ENCODE measurements around the gene CEACAM19.
"Not testable (repeated sequence)": the region's sequence is repeated elsewhere in the genome, so short reads cannot be mapped to it uniquely, and the experiment has no call there.

CEACAM19 gene

DNA sequence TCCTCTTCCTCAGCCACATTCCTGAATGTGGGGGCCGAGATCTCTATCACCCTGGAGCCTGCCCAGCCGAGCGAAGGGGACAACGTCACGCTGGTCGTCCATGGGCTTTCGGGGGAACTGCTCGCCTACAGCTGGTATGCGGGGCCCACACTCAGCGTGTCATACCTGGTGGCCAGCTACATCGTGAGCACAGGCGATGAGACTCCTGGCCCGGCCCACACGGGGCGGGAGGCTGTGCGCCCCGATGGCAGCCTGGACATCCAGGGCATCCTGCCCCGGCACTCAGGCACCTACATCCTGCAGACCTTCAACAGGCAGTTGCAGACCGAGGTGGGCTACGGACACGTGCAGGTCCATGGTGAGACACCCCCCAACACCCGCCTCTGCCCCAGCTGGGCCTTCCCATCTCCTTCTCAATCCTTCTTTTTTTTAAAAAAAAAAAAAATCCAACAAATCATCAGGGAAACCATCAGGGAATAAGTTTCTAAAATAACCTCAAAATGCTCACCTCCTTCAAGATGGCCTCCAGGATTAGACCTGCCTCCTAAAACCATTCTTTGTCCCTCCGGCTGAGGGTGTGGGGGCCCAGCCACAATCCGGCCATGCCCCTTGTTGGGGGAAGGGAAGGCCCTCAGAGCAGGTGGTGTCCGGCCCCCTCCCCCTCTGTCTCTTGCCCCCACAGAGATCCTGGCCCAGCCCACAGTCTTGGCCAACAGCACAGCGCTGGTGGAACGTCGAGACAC lies 32.2 kb downstream of the CEACAM19 start:
- DNase-seq = no peak

DNA sequence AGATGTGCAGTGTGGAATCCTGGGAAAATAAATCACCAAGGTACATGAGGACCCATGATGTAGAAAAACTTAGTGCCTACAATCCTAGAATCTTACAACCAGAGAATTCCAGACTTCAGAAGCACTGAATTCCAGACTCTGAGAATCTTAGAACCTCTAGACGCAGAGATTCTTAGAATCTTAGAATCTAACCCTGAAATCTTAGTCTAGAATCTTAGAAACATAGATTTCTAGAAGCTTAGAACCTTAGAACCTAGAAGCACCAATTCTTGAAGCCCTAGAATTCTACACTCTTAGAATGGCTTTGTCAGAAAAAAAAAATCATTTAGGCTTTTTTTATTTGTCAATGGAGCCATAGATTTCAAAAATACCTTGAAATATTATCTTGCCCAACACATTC lies 33.7 kb downstream of the CEACAM19 start:
- no peak for DNase-seq

DNA sequence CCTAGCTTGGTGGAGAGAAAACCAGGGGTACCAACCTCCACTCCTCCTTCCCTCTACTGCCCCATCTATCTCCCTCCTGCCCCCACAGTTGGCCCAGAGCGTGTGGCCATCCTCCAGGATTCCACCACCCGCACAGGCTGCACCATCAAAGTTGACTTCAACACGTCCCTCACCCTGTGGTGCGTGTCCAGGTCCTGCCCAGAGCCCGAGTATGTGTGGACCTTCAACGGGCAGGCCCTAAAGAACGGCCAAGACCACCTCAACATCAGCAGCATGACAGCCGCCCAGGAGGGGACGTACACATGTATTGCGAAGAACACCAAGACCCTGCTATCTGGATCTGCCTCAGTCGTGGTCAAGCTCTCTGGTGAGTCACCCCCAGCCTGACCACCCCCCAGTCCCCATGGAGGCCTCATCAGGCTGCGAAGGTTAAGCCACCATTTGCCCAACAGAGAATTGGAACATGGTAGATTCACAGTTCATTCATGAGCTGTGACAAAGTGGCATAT lies 34.3 kb downstream of the CEACAM19 start:
- DNase-seq = no peak

DNA sequence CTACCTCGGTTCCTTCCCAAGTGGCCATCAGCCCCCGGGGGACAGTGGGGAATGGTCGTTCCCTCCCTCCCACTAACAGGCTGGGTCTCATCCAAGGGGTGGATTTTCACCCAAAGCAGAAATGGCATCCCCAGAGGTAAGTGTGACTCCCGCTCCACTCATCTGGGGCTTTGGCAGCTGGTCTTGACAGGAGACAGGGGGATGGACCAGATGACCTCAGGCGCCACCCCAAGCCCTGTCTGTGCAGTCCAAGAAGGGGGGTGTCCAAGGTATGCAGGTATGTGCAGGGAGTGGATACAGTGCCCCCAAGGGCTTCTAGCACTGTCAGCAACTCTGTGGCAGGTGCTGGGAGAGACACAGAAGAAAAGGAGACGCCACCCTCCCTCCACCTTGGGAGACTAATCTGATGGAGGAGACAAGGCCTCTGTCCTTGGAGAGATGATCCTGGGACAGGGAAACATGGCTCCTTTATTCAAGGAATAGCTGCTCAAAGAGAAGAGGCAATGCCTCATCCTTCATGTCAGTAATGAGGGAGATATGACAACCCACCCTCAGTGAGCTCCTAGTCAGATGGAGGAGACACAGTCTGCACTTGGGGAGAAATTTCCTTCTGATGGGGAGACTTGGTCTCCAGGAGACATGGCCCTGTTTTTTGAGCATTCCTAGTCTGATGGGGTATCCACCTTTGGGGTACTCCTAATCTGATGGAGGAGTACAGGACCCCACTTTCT lies 35.4 kb downstream of the CEACAM19 start:
- no peak for DNase-seq

DNA sequence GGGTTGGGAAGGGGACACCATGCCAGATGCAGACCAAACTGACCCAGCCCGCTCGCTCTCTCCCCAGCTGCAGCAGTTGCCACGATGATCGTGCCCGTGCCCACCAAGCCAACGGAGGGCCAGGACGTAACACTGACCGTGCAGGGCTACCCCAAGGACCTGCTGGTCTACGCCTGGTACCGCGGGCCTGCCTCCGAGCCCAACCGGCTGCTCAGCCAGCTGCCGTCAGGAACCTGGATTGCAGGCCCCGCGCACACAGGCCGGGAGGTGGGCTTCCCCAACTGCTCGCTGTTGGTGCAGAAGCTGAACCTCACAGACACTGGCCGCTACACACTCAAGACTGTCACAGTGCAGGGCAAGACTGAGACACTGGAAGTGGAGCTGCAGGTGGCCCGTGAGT lies 36.5 kb downstream of the CEACAM19 start:
- DNase-seq = no peak

DNA sequence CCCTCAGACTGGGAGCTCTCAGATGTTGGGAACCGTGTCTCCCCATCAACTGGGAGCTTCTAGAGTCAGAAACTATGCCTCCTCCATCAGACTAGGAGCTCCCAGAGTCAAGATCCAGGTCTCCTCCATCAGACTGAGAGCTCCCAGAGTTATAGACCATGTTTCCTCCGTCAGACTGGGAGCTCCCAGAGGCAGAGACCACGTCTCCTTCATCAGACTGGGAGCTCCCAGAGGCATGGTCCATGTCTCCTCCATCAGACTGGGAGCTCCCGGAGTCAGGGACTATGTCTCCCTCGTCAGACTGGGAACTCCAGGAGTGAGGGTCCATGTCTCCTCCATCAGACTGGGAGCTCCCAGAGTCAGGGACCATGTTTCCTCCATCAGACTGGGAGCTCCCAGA lies 37.7 kb downstream of the CEACAM19 start:
- DNase-seq = no peak

DNA sequence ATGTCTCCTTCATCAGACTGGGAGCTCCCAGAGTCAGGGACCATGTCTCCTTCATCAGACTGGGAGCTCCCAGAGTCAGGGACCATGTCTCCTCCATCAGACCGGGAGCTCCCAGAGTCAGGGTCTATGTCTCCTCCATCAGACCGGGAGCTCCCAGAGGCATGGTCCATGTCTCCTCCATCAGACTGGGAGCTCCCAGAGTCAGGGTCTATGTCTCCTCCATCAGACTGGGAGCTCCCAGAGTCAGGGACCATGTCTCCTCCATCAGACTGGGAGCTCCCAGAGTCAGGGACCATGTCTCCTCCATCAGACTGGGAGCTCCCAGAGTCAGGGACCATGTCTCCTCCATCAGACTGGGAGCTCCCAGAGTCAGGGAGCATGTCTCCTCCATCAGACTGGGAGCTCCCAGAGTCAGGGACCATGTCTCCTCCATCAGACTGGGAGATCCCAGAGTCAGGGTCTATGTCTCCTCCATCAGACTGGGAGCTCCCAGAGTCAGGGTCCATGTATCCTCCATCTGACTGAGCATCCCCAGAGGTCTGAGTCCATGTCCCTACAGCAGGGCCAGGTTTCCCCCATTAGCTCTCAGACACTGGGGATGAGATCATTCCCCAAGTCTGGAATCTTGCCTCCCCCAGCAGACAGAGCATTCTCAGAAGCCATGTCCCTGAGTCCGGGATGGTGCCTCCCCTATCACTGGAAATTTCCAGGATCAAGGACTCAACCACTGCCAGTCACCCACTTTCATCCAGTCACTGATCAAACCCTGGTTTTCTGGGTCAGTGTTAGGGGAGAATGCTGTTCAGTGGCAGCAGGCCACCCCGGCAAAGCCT lies 38.4 kb downstream of the CEACAM19 start:
- DNase-seq = not testable (repeated sequence)

DNA sequence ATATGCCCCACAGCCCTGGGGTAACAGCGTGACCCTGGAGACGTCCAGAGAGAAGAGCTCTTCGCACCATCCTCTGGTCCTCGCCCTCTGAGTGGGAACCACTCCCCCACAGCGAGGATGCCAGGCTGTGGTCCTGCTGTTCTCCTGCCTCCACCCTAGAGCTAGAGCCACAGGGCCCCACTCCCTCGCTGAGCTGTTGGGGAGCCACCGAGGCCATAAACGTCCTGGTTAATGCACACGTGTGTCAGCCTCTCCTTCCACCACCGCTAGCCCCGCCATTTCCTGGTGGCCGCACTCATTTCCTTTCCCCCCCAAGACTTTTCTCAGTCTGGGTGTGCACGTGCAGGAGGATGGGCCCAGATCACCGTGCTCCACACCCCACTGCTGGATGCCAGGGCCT lies 39.2 kb downstream of the CEACAM19 start:
- no peak for DNase-seq

DNA sequence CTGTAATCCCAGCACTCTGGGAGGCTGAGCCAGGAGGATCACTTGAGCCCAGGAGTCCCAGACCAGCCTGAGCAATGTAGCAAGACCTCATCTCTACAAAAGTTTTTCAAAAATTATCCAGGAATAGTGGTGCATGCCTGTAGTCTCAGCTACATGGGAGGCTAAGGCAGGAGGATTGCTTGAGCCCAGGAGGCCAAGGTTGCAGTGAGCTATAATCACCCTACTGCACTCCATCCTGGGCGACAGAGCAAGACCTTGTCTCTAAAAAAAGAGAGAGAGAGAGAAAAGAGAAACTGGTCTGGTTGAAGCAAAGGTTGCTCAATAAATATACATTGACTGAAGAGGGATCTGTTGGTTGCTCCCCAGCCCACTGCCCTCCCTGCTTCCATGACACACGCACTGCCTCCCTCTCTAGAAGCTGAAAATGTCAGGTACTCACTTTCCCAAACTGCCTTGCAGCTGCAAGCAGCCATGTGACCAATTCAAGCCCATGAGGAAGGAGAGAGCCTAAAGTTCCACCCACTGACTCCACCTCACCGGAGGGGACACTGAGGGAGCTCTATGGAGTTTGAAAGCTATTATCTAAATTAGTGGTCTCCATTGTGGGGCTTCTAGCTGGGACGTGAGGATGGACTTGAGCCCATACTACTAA lies 41.7 kb downstream of the CEACAM19 start:
- DNase-seq = no peak

DNA sequence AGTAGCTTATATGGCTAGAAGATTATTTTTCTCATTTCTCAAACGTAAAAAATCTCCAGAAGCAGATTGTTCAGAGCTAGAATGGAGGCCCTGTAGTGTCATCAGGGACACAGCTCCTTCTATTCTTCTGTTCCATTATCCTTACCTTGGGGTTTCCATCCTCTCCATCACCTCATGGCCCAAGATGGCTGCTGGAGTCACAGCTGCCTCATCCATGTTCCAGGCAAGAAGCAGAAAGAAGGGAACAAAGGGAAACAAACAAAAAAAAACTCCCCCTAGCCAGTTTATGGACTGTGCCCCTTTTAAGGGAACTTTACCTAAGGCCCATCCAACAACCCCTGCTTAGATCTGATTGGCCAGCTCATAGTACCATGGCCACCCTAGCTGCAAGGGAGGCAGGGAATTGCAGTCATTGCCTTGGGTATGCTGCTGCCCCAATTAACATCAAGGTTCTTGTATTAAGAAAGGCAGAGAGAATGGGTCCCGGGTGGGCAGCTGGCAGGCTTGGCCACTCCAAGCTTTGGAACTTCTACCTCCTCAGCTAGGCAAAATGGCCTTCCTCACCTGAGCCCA lies 43.4 kb downstream of the CEACAM19 start:
- DNase-seq = no peak

DNA sequence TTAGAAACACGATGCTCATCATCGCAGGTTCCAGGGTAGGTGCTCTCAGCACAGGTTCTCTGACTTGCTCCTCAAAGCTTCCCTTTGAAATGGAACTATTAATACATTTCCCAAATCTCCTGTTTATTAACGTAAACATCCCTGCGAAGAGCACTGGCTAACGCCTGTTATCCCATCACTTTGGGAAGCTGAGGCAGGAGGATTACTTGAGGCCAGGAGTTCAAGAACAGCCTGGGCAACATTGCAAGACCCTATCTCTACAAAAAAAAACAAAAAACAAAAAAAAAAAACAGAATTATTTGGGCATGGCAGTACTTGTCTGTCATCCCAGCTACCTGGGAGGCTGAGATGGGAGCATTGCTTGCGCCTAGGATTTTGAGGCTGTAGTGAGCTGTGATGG lies 46.3 kb downstream of the CEACAM19 start:
- no peak for DNase-seq

DNA sequence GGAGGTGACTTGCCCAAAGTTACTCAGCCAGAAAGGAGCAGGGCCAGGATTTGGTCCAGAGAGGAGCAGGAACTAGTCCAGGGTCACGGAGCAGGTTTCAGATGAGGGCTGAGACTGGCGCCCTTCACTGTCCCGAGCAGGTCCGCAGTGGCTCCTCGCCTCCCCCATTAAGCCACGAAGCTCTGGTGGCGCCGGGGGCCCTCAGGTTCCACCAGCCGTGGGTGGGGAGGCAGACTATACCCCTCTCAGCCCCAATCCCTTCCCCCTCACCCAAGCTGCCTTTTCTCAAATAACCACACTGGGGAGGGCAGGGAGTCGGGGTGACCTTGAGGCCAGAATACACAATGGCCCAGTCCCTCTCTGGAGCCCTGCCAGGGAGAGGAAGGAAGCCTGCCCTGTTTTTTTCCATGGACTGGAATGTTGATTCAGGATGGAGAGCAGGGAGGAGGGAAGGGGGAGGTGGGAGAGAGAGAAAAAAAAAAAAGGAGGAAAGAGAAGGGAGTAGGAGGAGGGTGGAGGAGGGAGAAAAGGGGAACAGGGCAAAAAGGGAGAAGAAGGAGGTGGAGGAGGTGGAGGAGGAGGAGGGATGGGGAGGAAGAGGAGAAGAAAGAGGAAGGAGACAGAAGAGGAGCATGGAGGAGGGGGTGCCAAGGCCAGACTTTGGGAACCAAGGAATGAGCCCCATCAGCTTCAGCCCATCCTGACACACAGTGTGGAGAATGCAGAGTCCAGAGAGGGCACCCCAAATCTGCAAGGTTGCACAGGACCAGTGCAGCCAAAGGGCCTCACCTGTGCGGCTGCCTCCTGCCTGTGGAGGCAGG lies 47.4 kb downstream of the CEACAM19 start:
- peak; percentile 63 for DNase-seq

DNA sequence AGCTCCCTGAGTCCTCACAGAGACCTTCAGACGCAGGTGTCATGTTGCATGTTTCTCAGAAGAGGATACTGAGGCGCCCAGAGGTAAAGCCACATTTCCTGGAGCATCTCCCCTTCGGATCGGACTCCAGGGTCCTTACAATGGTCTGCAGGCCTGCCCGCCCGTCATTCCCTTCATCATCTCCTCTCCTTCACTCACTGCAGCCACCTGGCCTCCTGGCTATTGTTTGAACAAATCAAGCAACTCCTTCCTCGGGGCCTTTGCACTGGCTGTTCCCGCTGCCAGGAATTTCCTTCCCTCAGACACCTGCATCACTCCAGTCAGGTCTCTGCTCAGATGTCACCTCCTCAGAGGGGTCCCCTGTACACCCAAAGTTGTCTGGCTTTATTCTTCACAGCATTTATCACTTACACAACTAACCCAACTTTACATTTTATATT lies 48.0 kb downstream of the CEACAM19 start:
- DNase-seq = no peak

DNA sequence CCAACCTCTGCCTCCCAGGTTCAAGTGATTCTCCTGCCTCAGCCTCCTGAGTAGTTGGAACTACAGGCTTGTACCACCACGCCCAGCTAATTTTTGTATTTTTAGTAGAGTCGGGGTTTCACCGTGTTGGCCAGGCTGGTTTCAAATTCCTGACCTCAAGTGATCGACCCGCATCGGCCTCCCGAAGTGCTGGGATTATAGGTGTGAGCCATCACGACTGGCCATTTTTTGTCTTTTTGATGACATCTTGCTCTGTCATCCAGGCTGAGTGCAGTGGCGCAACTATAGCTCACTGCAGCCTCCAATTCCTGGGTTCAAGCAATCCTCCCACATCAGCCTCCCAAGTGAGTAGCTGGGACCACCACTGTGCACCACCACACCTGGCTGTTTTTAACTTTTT lies 49.1 kb downstream of the CEACAM19 start:
- not testable (repeated sequence) for DNase-seq

DNA sequence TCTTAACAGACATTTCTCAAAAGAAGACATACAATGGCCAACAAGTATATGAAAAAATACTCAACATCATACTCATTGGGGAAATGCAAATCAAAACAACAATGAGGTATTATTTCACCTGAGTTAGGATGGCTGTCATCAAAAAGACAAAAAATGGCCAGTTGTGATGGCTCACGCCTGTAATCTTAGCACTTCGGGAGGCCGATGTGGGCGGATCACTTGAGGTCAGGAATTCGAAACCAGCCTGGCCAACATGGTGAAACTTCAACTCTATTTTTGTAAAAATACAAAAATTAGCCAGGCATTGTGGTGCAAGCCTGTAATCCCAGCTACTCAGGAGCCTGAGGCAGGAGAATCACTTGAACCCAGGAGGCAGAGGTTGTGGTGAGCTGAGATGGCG lies 49.7 kb downstream of the CEACAM19 start:
- no peak for DNase-seq

DNA sequence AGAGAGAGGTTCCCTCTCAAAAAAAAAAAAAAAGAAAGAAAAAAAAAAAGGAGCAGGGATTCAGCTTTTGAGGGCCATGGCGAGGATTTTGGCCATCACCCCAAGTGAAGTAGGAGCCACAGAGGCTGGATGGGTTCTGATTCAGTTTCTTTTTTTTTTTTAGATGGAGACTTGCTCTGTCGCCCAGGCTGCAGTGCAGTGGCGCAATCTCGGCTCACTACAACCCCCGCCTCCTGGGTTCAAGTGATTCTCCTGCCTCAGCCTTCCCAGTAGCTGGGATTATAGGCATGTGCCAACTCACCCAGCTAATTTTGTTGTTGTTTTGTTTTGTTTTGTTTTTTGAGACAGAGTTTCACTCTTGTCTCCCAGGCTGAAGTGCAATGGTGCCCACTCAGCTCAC lies 50.1 kb downstream of the CEACAM19 start:
- DNase-seq = not testable (repeated sequence)

DNA sequence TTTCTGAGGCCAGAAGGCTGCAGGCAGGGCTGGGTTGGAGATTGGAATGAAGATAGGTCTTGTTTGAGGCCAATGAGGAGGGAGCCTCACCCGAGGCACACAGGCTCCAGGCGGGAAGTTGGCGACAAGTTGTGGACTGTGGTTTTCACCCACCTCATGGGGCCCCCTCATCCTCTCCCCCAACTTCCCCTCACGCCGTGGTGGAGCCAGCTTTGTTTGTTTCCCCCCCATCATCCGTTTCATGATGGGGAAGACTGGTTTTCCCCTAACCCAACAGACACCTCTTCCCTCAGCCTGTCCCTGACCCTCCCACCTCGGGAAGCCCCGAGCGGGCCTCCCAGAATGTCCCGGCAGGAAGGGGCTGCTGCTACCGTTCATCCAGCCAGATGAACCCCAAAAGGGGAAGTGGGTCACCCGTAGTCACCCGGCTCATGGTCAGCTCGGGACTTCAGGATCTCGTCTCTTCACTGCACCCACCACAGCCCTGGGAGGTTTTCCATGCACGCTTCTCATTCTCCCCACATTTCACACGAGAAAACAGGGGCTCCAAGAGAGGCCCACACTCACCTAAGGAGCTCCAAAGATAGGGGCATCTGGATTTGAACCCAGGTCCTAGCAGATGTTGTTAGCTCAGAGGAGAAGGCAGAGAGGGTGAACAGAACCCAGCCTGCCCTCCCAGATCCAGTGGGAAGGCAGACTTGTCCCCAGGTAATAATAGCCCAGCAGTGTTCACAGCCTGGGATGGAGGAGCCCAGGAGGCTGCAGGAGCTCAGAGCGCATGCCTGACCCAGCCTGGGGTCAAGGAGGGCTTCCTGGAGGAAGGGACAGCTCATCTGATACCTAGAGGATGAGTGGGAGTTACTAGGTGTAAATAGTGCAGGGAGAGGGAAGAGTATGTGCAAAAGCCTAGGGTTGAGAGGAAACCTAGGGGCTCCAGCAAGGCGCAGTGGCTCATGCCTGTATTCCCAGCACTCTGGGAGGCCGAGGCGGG lies 51.1 kb downstream of the CEACAM19 start:
- DNase-seq = no peak

DNA sequence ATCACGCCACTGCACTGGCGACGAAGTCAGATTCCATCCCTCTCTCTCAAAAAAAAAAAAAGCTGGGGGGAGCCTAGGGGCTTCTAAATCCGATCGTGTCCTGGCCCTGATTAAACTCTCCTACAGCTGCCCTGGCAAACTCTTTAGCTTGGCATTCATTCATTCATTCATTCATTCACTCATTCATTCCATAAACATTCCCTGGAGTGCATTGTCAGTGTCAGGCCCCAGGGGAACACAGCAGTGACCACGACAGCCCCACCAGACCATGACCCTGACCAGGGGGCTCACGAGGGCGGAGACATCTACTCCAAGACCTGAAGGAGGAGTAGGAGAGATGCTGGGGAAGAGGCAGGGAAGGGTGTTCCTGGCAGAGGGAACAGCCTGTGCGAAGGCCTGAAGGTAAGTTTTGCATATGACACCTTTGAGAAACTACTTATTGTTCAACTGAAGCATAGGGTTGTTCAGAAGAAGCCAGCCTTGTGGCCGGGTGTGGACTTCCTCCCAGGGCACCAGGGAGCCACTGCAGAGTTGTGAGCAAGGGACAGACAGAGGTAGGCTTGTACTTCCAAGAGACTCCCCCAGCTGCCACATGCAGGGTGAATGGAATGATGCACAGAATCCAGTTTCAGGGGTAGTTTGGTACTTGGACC lies 52.1 kb downstream of the CEACAM19 start:
- no peak for DNase-seq

DNA sequence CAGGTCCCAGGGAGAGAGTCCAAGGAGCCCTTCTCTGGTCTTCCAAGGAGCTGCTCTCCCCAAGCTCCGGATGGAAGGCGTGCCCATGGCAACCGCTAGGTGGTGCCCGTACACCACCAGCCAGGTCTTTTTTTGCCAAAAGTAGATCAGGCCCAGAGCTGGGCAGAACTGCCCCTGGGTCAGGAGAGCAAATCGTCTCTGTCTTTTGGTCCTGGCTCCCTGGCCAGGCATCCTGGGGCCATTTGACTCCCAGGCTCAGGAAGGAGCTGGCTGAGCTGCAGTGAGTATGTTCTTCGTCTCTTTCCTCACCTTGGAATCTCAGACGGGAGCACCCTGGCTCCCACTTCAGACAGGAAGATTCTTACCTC lies 52.7 kb downstream of the CEACAM19 start:
- DNase-seq = peak; percentile 82

DNA sequence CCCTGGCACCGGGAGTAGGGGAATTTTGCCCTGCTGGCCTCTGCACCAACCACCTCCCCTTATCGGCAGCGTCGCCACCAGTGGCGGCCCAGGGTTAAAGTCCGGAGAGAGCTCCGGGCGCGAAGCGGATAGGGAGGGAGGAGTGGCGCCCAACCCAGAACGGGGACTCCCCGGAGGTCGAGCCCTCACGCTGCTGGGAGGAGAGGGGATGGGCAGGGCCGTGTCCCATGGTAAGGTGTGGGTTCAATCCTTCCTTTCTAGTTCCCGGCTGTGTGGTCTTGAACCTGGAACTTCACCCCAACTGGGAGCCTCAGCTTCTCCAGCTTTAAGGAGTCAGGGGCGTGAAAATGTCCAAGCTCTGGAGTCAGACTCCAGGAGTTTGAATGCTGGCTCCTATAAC lies 54.0 kb downstream of the CEACAM19 start:
- no peak for DNase-seq
